Measurements from ENCODE around the gene WAPL. TPM values are rescaled to one million over a fixed set of nuclear protein-coding genes. Genes with fewer than 3 reads are reported as not detected.

WAPL gene, protein sequence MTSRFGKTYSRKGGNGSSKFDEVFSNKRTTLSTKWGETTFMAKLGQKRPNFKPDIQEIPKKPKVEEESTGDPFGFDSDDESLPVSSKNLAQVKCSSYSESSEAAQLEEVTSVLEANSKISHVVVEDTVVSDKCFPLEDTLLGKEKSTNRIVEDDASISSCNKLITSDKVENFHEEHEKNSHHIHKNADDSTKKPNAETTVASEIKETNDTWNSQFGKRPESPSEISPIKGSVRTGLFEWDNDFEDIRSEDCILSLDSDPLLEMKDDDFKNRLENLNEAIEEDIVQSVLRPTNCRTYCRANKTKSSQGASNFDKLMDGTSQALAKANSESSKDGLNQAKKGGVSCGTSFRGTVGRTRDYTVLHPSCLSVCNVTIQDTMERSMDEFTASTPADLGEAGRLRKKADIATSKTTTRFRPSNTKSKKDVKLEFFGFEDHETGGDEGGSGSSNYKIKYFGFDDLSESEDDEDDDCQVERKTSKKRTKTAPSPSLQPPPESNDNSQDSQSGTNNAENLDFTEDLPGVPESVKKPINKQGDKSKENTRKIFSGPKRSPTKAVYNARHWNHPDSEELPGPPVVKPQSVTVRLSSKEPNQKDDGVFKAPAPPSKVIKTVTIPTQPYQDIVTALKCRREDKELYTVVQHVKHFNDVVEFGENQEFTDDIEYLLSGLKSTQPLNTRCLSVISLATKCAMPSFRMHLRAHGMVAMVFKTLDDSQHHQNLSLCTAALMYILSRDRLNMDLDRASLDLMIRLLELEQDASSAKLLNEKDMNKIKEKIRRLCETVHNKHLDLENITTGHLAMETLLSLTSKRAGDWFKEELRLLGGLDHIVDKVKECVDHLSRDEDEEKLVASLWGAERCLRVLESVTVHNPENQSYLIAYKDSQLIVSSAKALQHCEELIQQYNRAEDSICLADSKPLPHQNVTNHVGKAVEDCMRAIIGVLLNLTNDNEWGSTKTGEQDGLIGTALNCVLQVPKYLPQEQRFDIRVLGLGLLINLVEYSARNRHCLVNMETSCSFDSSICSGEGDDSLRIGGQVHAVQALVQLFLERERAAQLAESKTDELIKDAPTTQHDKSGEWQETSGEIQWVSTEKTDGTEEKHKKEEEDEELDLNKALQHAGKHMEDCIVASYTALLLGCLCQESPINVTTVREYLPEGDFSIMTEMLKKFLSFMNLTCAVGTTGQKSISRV (N-terminal part only)
- total RNA-seq, result 67.0 TPM

GRCh38 chr10:86521678-86522509, at the start of gene WAPL:
WAPL (minus strand) TSS chr10:86521792; CDS start chr10:86518069, 3,723 bp downstream.

Small RNAs within 50 kb of the gene (small RNA-seq; reads per million reads assigned to genes)
- gene RNU6-780P (ENCODE audit: low replicate concordance), result not detected

Other genes with a start within 250 kb of the WAPL start
- gene GRID1, start 155.0 kb downstream of the WAPL start, total RNA-seq, result 26.3 TPM
- not detected for gene OPN4, start 132.8 kb upstream of the WAPL start, total RNA-seq
- not detected for gene LDB3, start 146.7 kb upstream of the WAPL start, total RNA-seq
- 50.1 TPM for gene BMPR1A, start 234.8 kb upstream of the WAPL start, total RNA-seq

Measured in parietal lobe (tissue), 2 donors.